Stimulated activated CD4-positive, alpha-beta T cell treated with anti-CD3 and anti-CD28 coated beads, Interleukin-12 subunit alpha, Interleukin-12 subunit beta, amount 100 ng/mL, for 48 hours (primary cell): ENCODE data around the gene STAT5A.
"Not testable (repeated sequence)": the region's sequence is repeated elsewhere in the genome, so short reads cannot be mapped to it uniquely, and the experiment has no call there.

Source experiments
- DNase-seq, 3 donors: peaks; one replicate each; pipeline ENCODE4 v3.0.0-alpha.2; 2020; ENCODE audit warnings: low read depth in 2 of 3, low spot score in 1 of 3

Gene STAT5A

GRCh38 chr17:42287977-42288802 is at the start of gene STAT5A:
Gene STAT5A (plus strand): TSS chr17:42288498. CDS start chr17:42289412, 914 bp downstream.
- DNase-seq, result peak; percentile 63 to 72 (median 65)

- not testable (repeated sequence) for DNase-seq
Measured at GRCh38 chr17:42239576-42239975, 48.7 kb upstream of the STAT5A start.

GRCh38 chr17:42240201-42240600 is 48.1 kb upstream of the STAT5A start:
- DNase-seq, result no peak

GRCh38 chr17:42240863-42241262 is 47.4 kb upstream of the STAT5A start:
- not testable (repeated sequence) for DNase-seq

- no peak for DNase-seq
Measured at GRCh38 chr17:42241871-42242270, 46.4 kb upstream of the STAT5A start.

GRCh38 chr17:42243493-42243982 is 44.8 kb upstream of the STAT5A start:
- no peak for DNase-seq

- not testable (repeated sequence) for DNase-seq
Measured at GRCh38 chr17:42244116-42244515, 44.2 kb upstream of the STAT5A start.

- not testable (repeated sequence) for DNase-seq
Measured at GRCh38 chr17:42245183-42245582, 43.1 kb upstream of the STAT5A start.

- DNase-seq, result no peak
Measured at GRCh38 chr17:42246515-42246914, 41.8 kb upstream of the STAT5A start.

GRCh38 chr17:42247734-42248133 is 40.6 kb upstream of the STAT5A start:
- no peak for DNase-seq

- peak; percentile 49 to 62 (median 61) for DNase-seq
Measured at GRCh38 chr17:42248351-42249179, 39.7 kb upstream of the STAT5A start.

GRCh38 chr17:42249681-42250446 is 38.4 kb upstream of the STAT5A start:
- peak in 1 of 3 donors; percentile 44 for DNase-seq

GRCh38 chr17:42251115-42251514 is 37.2 kb upstream of the STAT5A start:
- no peak for DNase-seq

GRCh38 chr17:42252597-42253550 is 35.4 kb upstream of the STAT5A start:
- DNase-seq, result no peak

- no peak for DNase-seq
Measured at GRCh38 chr17:42253578-42253977, 34.7 kb upstream of the STAT5A start.

- DNase-seq, result no peak
Measured at GRCh38 chr17:42255445-42255844, 32.9 kb upstream of the STAT5A start.

GRCh38 chr17:42260318-42260717 is 28.0 kb upstream of the STAT5A start:
- no peak for DNase-seq

GRCh38 chr17:42264366-42264765 is 23.9 kb upstream of the STAT5A start:
- DNase-seq, result not testable (repeated sequence)

GRCh38 chr17:42266462-42266861 is 21.8 kb upstream of the STAT5A start:
- no peak for DNase-seq
